ENCODE results near the gene SFXN3.

SFXN3 gene

GRCh38 chr10:101036726-101037125, 5.7 kb downstream of the SFXN3 start:
- no peak for DNase-seq

GRCh38 chr10:101038484-101038883, 7.5 kb downstream of the SFXN3 start:
- DNase-seq = no peak

GRCh38 chr10:101040061-101040460, 9.0 kb downstream of the SFXN3 start:
- DNase-seq = no peak

GRCh38 chr10:101040851-101041250, 9.8 kb downstream of the SFXN3 start:
- no peak for DNase-seq

- peak; percentile 86 for DNase-seq
These were observed 10.3 kb downstream of the SFXN3 start for GRCh38 chr10:101041252-101041761.

GRCh38 chr10:101042118-101042517, 11.1 kb downstream of the SFXN3 start:
- no peak for DNase-seq

GRCh38 chr10:101042667-101043362, 11.8 kb downstream of the SFXN3 start:
- peak; percentile 93 for DNase-seq

GRCh38 chr10:101043363-101043707, 12.3 kb downstream of the SFXN3 start:
- DNase-seq = no peak

- no peak for DNase-seq
These were observed 13.1 kb downstream of the SFXN3 start for GRCh38 chr10:101044117-101044516.

GRCh38 chr10:101046332-101047238, 15.6 kb downstream of the SFXN3 start:
- DNase-seq = no peak

- DNase-seq = no peak
These were observed 16.2 kb downstream of the SFXN3 start for GRCh38 chr10:101047268-101047667.

GRCh38 chr10:101047961-101048892, 17.2 kb downstream of the SFXN3 start:
- DNase-seq = no peak

- DNase-seq = no peak
These were observed 19.4 kb downstream of the SFXN3 start for GRCh38 chr10:101050208-101051069.

GRCh38 chr10:101052285-101052684, 21.3 kb downstream of the SFXN3 start:
- peak; percentile 60 for DNase-seq

GRCh38 chr10:101053516-101053915, 22.5 kb downstream of the SFXN3 start:
- DNase-seq = peak; percentile 65

- DNase-seq = no peak
These were observed 23.3 kb downstream of the SFXN3 start for GRCh38 chr10:101054351-101054750.

- no peak for DNase-seq
These were observed 23.8 kb downstream of the SFXN3 start for GRCh38 chr10:101054876-101055275.

- no peak for DNase-seq
These were observed 24.4 kb downstream of the SFXN3 start for GRCh38 chr10:101055411-101055810.

- no peak for DNase-seq
These were observed 25.5 kb downstream of the SFXN3 start for GRCh38 chr10:101056365-101057151.

- DNase-seq = peak; percentile 97
These were observed 29.3 kb downstream of the SFXN3 start for GRCh38 chr10:101060036-101060950.

All from fibroblast of upper back skin (primary cell).